Karpas-422 (cell line): ENCODE data around the gene TAS2R20. TPM values are rescaled to one million over a fixed set of nuclear protein-coding genes. Genes with fewer than 3 reads are reported as not detected.
"Not testable (repeated sequence)": the region's sequence is repeated elsewhere in the genome, so short reads cannot be mapped to it uniquely, and the experiment has no call there.

ENCODE experiments used
- DNase-seq: peaks from one replicate; pipeline ENCODE4 v3.0.0-alpha.2; 2015
- H2AFZ ChIP-seq: fragments of 200-600 bp; sonication (generic); 2 replicates; pipeline ENCODE4 v1.6.1; 2014; ENCODE audit warnings: antibody characterized with exemption, low read length, mixed read lengths
- H3K27ac ChIP-seq: fragments of 200-600 bp; sonication (generic); 2 replicates; pipeline ENCODE4 v1.5.1; 2014; ENCODE audit warnings: mild to moderate bottlenecking, low read length, moderate library complexity
- H3K27me3 ChIP-seq: fragments of 200-600 bp; sonication (generic); 2 replicates; pipeline ENCODE4 v1.6.1; 2014; ENCODE audit warnings: low read length, mixed read lengths
- H3K36me3 ChIP-seq: fragments of 200-600 bp; sonication (generic); 2 replicates; pipeline ENCODE4 v1.6.1; 2014; ENCODE audit warnings: low read length, mixed read lengths; ENCODE audit not compliant: insufficient read depth
- H3K4me1 ChIP-seq: fragments of 200-600 bp; sonication (generic); 2 replicates; pipeline ENCODE4 v1.6.1; 2014; ENCODE audit warnings: mild to moderate bottlenecking, low read length, mixed read lengths
- H3K4me2 ChIP-seq: fragments of 200-600 bp; sonication (generic); 2 replicates; pipeline ENCODE4 v1.6.1; 2014; ENCODE audit warnings: low read length, low read depth, mild to moderate bottlenecking; ENCODE audit not compliant: poor library complexity, severe bottlenecking
- H3K4me3 ChIP-seq: fragments of 200-600 bp; sonication (generic); 2 replicates; pipeline ENCODE4 v1.5.1; 2014; ENCODE audit warnings: mild to moderate bottlenecking, antibody characterized with exemption, low read length, mixed read lengths
- H3K79me2 ChIP-seq: fragments of 200-600 bp; sonication (generic); 2 replicates; pipeline ENCODE4 v1.6.1; 2014; ENCODE audit warnings: mild to moderate bottlenecking, low read length, mixed read lengths
- H3K9ac ChIP-seq: fragments of 200-600 bp; sonication (generic); 2 replicates; pipeline ENCODE4 v1.6.0; 2014; ENCODE audit warnings: low read length
- H3K9me2 ChIP-seq: fragments of 200-600 bp; sonication (generic), shearing (Covaris generic); replicated peaks from 2 replicates; pipeline ENCODE4 v1.6.0; 2014; ENCODE audit warnings: mild to moderate bottlenecking, low read length, moderate library complexity; ENCODE audit not compliant: insufficient read depth
- H3K9me3 ChIP-seq: fragments of 300-700, 200-600 bp; sonication (generic); 2 replicates; pipeline ENCODE4 v1.6.1; 2014; ENCODE audit warnings: low read length, mixed read lengths
- H4K20me1 ChIP-seq: fragments of 200-600 bp; sonication (generic); 2 replicates; pipeline ENCODE4 v1.6.1; 2014; ENCODE audit warnings: mild to moderate bottlenecking, antibody characterized with exemption, low read length, low read depth; ENCODE audit not compliant: insufficient read depth
- total RNA-seq: library from RNA; depleted of rRNA; stranded (reverse); fragments of >200 nt; shearing (Covaris generic); gene quantifications from 2 replicates; pipeline ENCODE4 v1.2.3, GENCODE V29; 2014; ENCODE audit warnings: low replicate concordance; rRNA removed

Gene TAS2R20, protein sequence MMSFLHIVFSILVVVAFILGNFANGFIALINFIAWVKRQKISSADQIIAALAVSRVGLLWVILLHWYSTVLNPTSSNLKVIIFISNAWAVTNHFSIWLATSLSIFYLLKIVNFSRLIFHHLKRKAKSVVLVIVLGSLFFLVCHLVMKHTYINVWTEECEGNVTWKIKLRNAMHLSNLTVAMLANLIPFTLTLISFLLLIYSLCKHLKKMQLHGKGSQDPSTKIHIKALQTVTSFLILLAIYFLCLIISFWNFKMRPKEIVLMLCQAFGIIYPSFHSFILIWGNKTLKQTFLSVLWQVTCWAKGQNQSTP
- 4.0 and 18.2 TPM in 2 replicates for total RNA-seq

DNA sequence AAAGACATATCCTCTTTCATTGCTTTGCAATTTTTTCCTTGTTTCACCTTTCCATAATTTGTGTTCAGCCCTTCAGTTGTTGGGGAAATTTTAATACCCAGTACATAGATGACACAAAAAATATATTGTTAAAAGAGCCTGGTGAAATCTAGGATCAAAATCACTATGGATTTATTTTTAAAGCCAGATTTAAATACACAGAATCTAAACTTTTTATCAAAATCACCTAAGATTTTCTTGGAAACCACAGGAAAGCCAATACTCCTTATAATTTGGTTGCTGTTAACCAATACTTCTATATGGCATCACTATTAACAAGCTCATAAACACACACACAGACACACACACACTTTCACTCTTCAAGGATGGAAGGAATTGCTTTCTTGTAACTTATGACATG, at the start of gene TAS2R20:
Gene TAS2R20, minus strand, starts transcription at position 101 of the 400 bp plus-strand sequence. CDS start 429 bp downstream, outside the sequence.
- H3K9me2 ChIP-seq, result no peaks in the 10 kb centered on the region
- H3K4me2 ChIP-seq, result no peak within 1 kb of the TSS
- H3K79me2 ChIP-seq, result peaks cover 14% of the 10 kb centered on the region
- no peak within 1 kb of the TSS for H3K9ac ChIP-seq
- no peak within 1 kb of the TSS for H3K27ac ChIP-seq
- DNase-seq, result no peak
- H3K9me3 ChIP-seq, result no peaks in the 10 kb centered on the region
- H2AFZ ChIP-seq, result no peak within 1 kb of the TSS
- no peaks in the 10 kb centered on the region for H4K20me1 ChIP-seq
- no peak within 1 kb of the TSS for H3K4me3 ChIP-seq
- no peaks in the 10 kb centered on the region for H3K27me3 ChIP-seq
- no peaks in the 10 kb centered on the region for H3K4me1 ChIP-seq
- no peaks in the 10 kb centered on the region for H3K36me3 ChIP-seq

- not testable (repeated sequence) for H3K27ac ChIP-seq, DNase-seq, H4K20me1 ChIP-seq, H3K4me1 ChIP-seq, H3K9me3 ChIP-seq, H3K27me3 ChIP-seq, H3K4me3 ChIP-seq, H3K9ac ChIP-seq, H3K9me2 ChIP-seq, H2AFZ ChIP-seq, H3K4me2 ChIP-seq
- H3K79me2 ChIP-seq, result peaks cover 65% of the 10 kb centered on the region
- peaks cover 30% of the 10 kb centered on the region for H3K36me3 ChIP-seq
These were observed 43.3 kb upstream of the TAS2R20 start for GRCh38 chr12:11041366-11041765.

DNA sequence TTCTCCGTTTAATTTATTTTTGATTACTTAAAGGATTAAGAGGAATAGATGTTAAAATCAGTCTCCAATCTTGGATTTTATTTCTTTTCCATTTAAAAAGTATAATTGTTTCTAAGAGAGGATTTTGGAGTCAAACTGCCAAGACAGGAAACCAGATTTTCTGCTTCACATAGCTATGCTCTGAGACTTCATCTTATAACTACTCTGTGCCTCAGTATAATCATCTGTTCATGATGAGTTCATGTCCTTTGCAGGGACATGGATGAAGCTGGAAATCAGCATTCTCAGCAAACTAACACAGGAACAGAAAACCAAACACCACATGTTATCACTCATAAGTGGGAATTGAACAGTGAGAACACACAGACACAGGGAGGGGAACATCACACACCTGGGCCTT, 42.1 kb upstream of the TAS2R20 start:
- Histone ChIP-seq H2AFZ (no peak overlapping the region), H3K79me2 (peaks cover 65% of the 10 kb centered on the region), H3K9me3 (no peaks in the 10 kb centered on the region), H4K20me1 (no peaks in the 10 kb centered on the region), H3K9me2 (no peaks in the 10 kb centered on the region), H3K4me2 (no peak overlapping the region), H3K4me1 (no peaks in the 10 kb centered on the region), H3K36me3 (peaks cover 30% of the 10 kb centered on the region), H3K27ac (no peak overlapping the region), H3K4me3 (no peak overlapping the region), H3K9ac (no peak overlapping the region), H3K27me3 (no peaks in the 10 kb centered on the region)
- DNase-seq, result no peak

GRCh38 chr12:11039171-11039570, 41.1 kb upstream of the TAS2R20 start:
- peaks cover 57% of the 10 kb centered on the region for H3K79me2 ChIP-seq
- no peak overlapping the region for H3K27ac ChIP-seq
- H3K9me2 ChIP-seq, result no peaks in the 10 kb centered on the region
- H3K36me3 ChIP-seq, result peaks cover 24% of the 10 kb centered on the region
- no peak overlapping the region for H3K4me2 ChIP-seq
- no peak overlapping the region for H3K4me3 ChIP-seq
- no peaks in the 10 kb centered on the region for H3K4me1 ChIP-seq
- H3K27me3 ChIP-seq, result no peaks in the 10 kb centered on the region
- no peak overlapping the region for H3K9ac ChIP-seq
- no peaks in the 10 kb centered on the region for H3K9me3 ChIP-seq
- DNase-seq, result no peak
- H2AFZ ChIP-seq, result no peak overlapping the region
- no peaks in the 10 kb centered on the region for H4K20me1 ChIP-seq

DNA sequence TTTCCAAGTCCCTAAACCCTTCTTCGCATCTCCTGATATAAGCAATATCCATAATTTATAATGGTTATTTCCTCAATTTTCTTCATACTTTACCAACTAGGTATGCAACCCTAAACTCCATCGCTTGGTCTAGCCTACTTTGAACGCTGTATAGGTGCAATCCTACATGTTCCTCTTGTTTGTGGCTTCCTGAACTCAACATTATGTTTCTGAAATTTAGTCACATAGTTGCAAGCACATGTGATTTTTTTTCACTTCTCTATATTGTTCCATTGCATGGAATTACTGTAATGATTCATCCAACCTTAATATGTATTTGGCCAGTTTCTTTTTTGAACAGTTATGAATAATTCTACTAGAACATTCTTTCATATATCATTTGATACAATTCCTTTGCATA, 35.9 kb upstream of the TAS2R20 start:
- not testable (repeated sequence) for H3K4me2 ChIP-seq, H3K4me3 ChIP-seq, H3K27ac ChIP-seq, H4K20me1 ChIP-seq, H3K9me2 ChIP-seq, H3K36me3 ChIP-seq, H3K9ac ChIP-seq, H3K9me3 ChIP-seq, H3K27me3 ChIP-seq, H2AFZ ChIP-seq, DNase-seq, H3K4me1 ChIP-seq
- H3K79me2 ChIP-seq, result peaks cover 15% of the 10 kb centered on the region

DNA sequence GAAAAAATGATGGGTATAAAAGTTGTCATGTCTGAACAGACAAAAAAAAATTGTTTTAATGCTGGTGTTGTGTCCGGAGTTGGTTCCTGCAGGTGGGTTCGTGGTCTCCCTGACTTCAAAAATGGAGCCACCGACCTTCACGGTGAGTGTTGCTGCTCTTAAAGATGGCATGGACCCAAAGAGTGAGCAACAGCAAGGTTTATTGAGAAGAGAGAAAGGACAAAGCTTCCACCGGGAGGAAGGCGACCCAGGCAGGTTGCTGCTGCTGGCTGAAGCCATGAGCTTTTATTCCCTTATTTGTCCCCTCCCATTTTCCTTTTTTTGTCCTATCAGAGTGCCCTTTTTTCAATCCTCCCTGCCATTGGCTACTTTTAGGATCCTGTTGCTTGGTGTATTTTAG, 33.2 kb upstream of the TAS2R20 start, which contains the start of gene TAS2R31:
Gene TAS2R31, minus strand, starts transcription at position 101 of the 400 bp plus-strand sequence. Its CDS starts 72 bp downstream, at position 29.
- Histone ChIP-seq H3K9me3 (no peaks in the 10 kb centered on the region), H3K27me3 (no peaks in the 10 kb centered on the region), H3K4me2 (no peak within 1 kb of the TSS), H3K79me2 (peaks cover 16% of the 10 kb centered on the region), H3K4me3 (no peak within 1 kb of the TSS), H3K4me1 (no peaks in the 10 kb centered on the region), H3K36me3 (no peaks in the 10 kb centered on the region), H3K9me2 (no peaks in the 10 kb centered on the region), H2AFZ (no peak within 1 kb of the TSS), H3K9ac (no peak within 1 kb of the TSS), H4K20me1 (no peaks in the 10 kb centered on the region), H3K27ac (no peak within 1 kb of the TSS)
- no peak for DNase-seq

- Histone ChIP-seq H3K4me2 (no peak overlapping the region), H4K20me1 (no peaks in the 10 kb centered on the region), H3K79me2 (peaks cover 39% of the 10 kb centered on the region), H3K4me3 (no peak overlapping the region), H2AFZ (no peak overlapping the region), H3K9me2 (no peaks in the 10 kb centered on the region), H3K9me3 (no peaks in the 10 kb centered on the region), H3K9ac (no peak overlapping the region), H3K4me1 (no peaks in the 10 kb centered on the region), H3K27me3 (no peaks in the 10 kb centered on the region), H3K27ac (no peak overlapping the region), H3K36me3 (no peaks in the 10 kb centered on the region; the same call in 1 of the 2 replicates)
- DNase-seq, result no peak
These were observed 28.0 kb upstream of the TAS2R20 start for GRCh38 chr12:11026118-11026517.

DNA sequence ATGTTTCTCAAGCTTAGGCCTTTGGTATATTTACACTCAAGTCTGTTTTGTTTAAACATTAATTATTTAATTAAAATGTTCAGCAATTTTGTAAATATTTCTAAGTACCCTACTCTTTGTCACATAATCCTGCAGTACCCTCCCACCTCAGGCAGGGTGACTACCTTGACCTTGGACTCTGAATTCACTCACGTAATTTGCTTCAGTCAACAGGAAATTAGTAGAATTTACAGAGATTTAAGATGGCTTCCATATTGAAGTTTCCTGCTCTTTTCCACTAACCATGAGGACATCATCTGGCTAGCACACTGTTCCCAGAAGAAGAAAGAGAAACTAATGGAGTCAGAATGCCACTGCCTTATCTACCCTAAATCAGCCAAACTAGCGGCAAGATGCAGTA, 25.3 kb upstream of the TAS2R20 start:
- no peak overlapping the region for H3K9ac ChIP-seq
- peaks cover 44% of the 10 kb centered on the region for H3K79me2 ChIP-seq
- H3K9me2 ChIP-seq, result no peaks in the 10 kb centered on the region
- H3K9me3 ChIP-seq, result no peaks in the 10 kb centered on the region
- no peak overlapping the region for H3K27ac ChIP-seq
- DNase-seq, result no peak
- no peaks in the 10 kb centered on the region for H3K4me1 ChIP-seq
- H3K4me3 ChIP-seq, result no peak overlapping the region
- no peaks in the 10 kb centered on the region; the same call in 1 of the 2 replicates for H3K36me3 ChIP-seq
- no peaks in the 10 kb centered on the region for H3K27me3 ChIP-seq
- no peak overlapping the region for H3K4me2 ChIP-seq
- H2AFZ ChIP-seq, result no peak overlapping the region
- H4K20me1 ChIP-seq, result no peaks in the 10 kb centered on the region
